ENCODE data around the gene RUNX1.
"Not testable (repeated sequence)": the region's sequence is repeated elsewhere in the genome, so short reads cannot be mapped to it uniquely, and the experiment has no call there.

The RUNX1 gene

DNA sequence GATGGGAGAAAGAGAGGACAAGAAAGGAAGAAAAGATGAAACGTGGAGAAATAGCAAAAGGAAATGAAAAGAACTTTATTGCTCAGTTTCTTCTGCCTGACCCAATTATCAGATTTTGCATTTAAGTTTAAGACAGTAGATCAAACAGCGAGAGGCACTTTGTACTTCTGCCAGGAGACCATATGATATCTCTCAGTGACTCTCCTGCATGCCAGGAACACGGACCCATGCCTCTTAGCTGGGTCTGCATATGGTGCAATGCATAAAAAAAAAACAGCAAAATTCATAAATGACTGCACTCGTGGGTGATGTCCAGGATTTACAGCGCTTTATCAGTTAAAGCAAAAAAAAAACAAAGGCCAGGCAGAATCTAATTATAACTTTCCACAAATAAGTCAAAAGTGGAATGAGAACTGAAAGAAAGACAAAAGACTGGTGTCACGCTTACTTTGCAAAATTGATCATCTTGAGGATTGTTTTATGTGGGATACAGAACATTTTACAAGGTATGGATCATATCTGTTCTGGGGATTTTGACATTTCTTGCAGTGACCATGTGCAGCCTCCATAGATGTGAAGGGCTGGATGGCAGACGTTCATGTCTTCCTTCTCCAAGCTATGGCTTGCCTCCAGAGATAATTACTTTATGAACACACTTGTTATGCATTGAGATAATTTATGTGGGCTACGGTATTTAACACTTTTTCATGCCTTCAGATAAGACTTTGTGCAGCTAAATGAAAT lies 79.5 kb downstream of the RUNX1 start:
- H3K27ac ChIP-seq, result no peak overlapping the region
- TF ChIP-seq CTCF (conservative IDR thresholded peaks at IDR 0.05) (no peak), ZFX (IDR thresholded peaks at IDR 0.05) (no peak)

DNA sequence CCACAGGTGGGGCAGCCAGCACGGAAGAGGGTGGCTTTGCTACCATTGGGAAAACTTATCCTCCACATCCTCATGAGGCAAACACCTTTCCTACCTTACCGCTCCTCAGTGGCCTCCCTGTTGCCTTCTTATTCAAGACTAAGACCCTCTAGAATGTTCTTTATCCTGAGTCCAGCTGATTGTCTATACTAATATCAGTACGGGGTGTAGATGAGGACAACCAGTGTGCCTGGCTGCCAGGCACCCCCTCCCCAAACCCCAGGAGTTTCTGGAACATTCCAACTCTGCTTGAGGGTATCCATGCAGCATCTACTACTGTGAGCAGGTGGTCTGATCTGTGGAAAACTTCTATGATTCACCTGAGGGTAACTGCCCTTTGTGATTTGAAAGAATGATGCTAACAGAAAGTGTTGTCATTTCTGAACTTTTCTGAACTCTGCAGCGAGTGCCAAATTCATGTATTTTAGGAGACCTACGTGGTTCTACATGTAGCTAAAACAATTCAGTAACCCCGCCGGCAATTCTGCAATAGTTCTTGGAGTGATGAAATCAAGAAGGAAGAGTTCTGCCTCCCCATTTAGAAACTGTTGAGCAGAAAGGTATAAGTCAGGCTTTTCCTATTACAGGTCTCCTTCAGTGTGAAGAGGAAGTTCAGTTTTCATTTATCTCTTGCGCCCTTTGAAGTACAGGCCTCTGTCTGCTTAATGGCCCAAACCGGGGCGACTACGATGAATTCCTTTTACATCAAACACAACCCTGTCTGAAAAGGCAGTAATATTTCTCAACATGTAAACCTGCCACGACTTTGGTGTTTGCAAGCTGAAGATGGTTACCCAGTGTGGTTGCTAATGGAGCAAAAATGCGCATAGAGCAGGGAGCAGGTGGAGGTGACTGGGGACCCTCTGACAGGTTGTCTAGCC lies 80.4 kb downstream of the RUNX1 start:
- H3K27ac ChIP-seq, result no peak overlapping the region
- TF ChIP-seq ZFX (IDR thresholded peaks at IDR 0.05) (no peak), CTCF (conservative IDR thresholded peaks at IDR 0.05) (no peak)

DNA sequence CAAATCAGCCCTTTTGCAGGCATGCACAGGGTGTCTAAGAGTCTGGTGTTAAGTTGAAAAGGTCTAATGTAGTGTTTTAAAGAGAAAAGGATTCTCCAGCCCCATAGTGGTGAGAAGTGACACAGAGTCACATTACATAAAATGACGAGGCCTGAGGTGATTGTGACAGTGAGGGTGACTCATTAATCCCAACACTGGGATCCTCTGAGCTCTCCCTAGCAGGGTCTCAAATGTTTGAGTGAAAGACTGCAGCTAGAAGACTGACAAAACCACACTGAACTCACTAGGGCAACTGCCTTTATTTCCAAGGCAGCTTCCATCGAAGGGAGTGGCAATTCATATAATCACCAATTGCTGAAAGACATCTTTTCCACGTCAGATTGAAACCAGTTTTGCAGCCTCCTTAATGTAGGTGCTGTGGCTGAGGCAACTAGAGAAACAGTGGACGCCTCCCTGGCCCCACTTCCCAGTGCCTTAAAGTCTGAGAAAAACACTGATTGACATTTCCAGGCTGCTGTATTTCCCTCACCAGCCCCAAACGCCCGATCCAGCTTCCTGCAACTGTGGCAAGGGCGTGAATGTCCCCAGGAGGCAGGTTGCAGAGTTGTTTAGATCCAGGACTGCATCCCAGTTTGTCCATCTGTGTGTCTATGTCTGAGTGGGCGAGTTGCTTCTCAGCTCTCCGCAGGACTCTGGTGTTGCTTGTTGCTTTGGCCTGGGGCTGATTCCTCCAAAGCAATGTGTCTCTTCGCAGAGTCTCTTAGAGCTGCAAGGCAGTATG lies 81.4 kb downstream of the RUNX1 start:
- TF ChIP-seq ZFX (IDR thresholded peaks at IDR 0.05) (no peak), CTCF (conservative IDR thresholded peaks at IDR 0.05) (no peak)
- H3K27ac ChIP-seq, result no peak overlapping the region

GRCh38 chr21:34966881-34967280 lies 82.2 kb downstream of the RUNX1 start:
- H3K27ac ChIP-seq, result not testable (repeated sequence)

DNA sequence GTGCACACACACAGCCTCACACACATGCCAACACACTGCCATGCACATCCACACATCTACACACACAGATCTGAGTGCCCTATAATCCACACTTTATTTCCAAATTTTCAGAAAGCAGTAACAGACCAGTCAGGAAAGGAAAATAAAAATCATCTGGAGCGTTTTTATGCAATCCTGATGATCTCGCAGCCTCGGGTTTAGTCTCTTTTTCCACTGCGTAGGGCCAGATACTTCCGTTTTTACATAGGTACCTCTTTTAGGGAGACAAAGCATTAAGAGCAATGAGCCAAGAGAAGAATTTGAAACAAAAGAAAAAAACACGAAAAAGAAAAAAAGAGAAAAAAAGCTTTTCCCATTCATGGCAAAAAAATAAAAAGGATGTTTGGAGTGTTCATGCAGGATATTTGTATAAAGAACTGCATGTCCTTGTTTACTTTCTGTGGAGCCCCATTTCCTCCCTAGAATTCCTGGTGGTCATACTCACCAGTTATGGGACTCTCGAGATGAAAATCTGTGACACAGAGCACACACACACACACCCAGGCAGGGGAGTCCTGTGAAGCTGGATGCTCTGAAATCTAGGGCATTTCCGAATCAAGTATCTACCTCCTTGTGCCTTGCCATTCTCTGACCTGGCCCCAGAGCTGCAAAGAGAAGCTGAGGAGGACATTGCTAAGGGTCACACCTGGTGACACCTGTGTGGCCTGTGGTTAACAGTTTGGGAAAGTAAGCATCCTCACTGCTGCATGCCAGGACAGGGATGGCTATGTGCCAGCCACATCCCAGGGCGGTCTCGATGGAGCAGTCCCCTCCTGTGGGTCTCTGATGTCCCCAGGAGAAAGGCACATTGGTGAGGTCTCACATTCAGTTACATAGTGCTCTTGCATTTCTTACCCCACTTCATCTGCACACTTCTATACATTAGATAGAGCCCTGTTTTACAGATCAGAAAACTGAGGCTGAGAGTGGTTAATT lies 83.6 kb downstream of the RUNX1 start:
- TF ChIP-seq CTCF (conservative IDR thresholded peaks at IDR 0.05) (no peak), ZFX (IDR thresholded peaks at IDR 0.05) (no peak)
- H3K27ac ChIP-seq, result no peak overlapping the region

- TF ChIP-seq ZFX (IDR thresholded peaks at IDR 0.05) (no peak), CTCF (conservative IDR thresholded peaks at IDR 0.05) (no peak)
- H3K27ac ChIP-seq, result no peak overlapping the region
Measured at GRCh38 chr21:34962586-34963222, 86.4 kb downstream of the RUNX1 start.

Measured in C4-2B (cell line).